ENCODE measurements around the gene GALNT2.

- TF ChIP-seq EZH2 (IDR thresholded peaks at IDR 0.05; ENCODE audit: borderline replicate concordance) (no peak), CTCF (IDR thresholded peaks at IDR 0.05; ENCODE audit: poor library complexity) (no peak), EZH2phosphoT487 (IDR thresholded peaks at IDR 0.05; ENCODE audit: low read depth, severe bottlenecking, unreplicated experiment) (no peak)
Observed at GRCh38 chr1:230309646-230310177, 242.7 kb downstream of the GALNT2 start.
